Measurements from ENCODE around the gene PIM3.

The PIM3 gene

DNA sequence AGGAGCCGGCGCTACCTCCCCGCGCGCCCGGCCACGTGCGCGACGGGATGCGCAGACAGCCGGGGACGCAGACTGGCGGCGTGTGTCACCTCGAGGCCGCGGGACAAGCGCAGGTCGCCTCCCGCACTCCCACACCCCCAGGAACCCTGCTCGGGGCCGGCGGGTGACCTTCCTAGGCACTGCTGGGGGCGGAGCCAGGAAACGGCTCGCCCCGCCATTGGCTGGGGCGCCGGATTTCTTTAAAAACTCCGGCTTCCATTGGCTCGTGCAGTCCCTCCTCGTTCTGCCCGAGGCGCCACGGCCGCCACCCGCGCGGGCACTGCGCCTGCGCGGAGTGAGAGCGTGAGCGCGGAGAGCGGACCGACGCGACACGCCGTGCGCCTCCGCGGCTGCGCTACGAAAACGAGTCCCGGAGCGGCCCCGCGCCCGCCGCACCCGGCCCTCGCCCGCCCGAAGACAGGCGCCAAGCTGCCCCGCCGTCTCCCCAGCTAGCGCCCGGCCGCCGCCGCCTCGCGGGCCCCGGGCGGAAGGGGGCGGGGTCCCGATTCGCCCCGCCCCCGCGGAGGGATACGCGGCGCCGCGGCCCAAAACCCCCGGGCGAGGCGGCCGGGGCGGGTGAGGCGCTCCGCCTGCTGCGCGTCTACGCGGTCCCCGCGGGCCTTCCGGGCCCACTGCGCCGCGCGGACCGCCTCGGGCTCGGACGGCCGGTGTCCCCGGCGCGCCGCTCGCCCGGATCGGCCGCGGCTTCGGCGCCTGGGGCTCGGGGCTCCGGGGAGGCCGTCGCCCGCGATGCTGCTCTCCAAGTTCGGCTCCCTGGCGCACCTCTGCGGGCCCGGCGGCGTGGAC lies at the start of gene PIM3:
PIM3 (plus strand) TSS at position 614 of the 846 bp plus-strand sequence; CDS start at position 790, 176 bp downstream.
- H3K4me3 ChIP-seq (ENCODE audit: low read depth, low read length): peak within 1 kb of the TSS; percentile 82
- DNase-seq (ENCODE audit: low read depth): peak; percentile 97
- TF ChIP-seq, protein P1, sequence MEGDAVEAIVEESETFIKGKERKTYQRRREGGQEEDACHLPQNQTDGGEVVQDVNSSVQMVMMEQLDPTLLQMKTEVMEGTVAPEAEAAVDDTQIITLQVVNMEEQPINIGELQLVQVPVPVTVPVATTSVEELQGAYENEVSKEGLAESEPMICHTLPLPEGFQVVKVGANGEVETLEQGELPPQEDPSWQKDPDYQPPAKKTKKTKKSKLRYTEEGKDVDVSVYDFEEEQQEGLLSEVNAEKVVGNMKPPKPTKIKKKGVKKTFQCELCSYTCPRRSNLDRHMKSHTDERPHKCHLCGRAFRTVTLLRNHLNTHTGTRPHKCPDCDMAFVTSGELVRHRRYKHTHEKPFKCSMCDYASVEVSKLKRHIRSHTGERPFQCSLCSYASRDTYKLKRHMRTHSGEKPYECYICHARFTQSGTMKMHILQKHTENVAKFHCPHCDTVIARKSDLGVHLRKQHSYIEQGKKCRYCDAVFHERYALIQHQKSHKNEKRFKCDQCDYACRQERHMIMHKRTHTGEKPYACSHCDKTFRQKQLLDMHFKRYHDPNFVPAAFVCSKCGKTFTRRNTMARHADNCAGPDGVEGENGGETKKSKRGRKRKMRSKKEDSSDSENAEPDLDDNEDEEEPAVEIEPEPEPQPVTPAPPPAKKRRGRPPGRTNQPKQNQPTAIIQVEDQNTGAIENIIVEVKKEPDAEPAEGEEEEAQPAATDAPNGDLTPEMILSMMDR (IDR thresholded peaks at IDR 0.05; ENCODE audit: low read depth, low read length): no peak
- TF ChIP-seq MYC (IDR thresholded peaks at IDR 0.05; ENCODE audit: low read depth, low read length) (peak; percentile 97), MAX (IDR thresholded peaks at IDR 0.05; ENCODE audit: low read depth, low read length) (peak; percentile 93), POLR2A (IDR thresholded peaks at IDR 0.05; ENCODE audit: extremely low read depth, insufficient read length) (peak; percentile 77)

DNA sequence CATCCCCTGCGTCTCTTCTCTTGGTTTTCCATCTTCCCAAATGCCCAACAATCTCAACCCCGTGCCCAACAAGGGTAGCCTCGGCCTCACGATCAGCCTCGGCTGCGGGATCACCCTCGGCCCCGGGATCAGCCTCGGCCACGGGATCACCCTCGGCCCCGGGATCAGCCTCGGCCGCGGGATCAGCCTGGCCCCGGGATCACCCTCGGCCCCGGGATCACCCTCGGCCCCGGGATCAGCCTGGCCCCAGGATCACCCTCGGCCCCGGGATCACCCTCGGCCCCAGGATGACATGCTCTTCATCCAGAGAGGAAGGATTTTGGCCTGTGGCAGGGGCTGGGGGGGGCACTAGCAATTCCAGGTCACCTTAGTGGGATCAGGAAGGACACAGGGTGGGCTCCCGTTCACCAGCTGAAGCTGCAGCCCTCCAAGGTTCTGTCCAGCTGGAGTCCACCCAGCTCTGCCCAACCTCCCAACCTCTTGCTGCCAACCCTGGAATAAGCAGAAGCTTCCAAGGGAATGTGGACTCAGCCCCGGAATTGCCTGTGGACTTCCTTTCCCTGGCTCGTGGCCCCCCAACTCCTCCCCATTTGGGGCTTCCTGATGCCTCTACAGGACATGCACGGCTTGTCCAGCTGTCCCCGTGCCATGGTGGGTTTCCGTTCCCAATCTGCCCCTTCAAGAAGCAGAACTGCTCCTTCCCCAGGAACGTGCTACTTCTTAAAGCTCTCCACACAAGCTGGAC lies 48.5 kb upstream of the PIM3 start:
- H3K4me3 ChIP-seq (ENCODE audit: low read depth, low read length): no peak overlapping the region
- no peak for TF ChIP-seq POLR2A (IDR thresholded peaks at IDR 0.05; ENCODE audit: extremely low read depth, insufficient read length)
- TF ChIP-seq MAX (IDR thresholded peaks at IDR 0.05; ENCODE audit: low read depth, low read length): no peak
- TF ChIP-seq, protein P1 (IDR thresholded peaks at IDR 0.05; ENCODE audit: low read depth, low read length): no peak
- no peak for TF ChIP-seq MYC (IDR thresholded peaks at IDR 0.05; ENCODE audit: low read depth, low read length)
- DNase-seq (ENCODE audit: low read depth): no peak

- no peak for DNase-seq (ENCODE audit: low read depth)
- TF ChIP-seq, protein P1 (IDR thresholded peaks at IDR 0.05; ENCODE audit: low read depth, low read length): no peak
- TF ChIP-seq MYC (IDR thresholded peaks at IDR 0.05; ENCODE audit: low read depth, low read length) (no peak), POLR2A (IDR thresholded peaks at IDR 0.05; ENCODE audit: extremely low read depth, insufficient read length) (no peak), MAX (IDR thresholded peaks at IDR 0.05; ENCODE audit: low read depth, low read length) (no peak)
- no peak overlapping the region for H3K4me3 ChIP-seq (ENCODE audit: low read depth, low read length)
Measured at GRCh38 chr22:49913026-49913425, 47.5 kb upstream of the PIM3 start.

GRCh38 chr22:49913446-49913845 lies 47.1 kb upstream of the PIM3 start:
- no peak for DNase-seq (ENCODE audit: low read depth)
- H3K4me3 ChIP-seq (ENCODE audit: low read depth, low read length): no peak overlapping the region
- TF ChIP-seq, protein P1 (IDR thresholded peaks at IDR 0.05; ENCODE audit: low read depth, low read length): no peak
- no peak for TF ChIP-seq MYC (IDR thresholded peaks at IDR 0.05; ENCODE audit: low read depth, low read length)
- TF ChIP-seq POLR2A (IDR thresholded peaks at IDR 0.05; ENCODE audit: extremely low read depth, insufficient read length): no peak
- TF ChIP-seq MAX (IDR thresholded peaks at IDR 0.05; ENCODE audit: low read depth, low read length): no peak

GRCh38 chr22:49914256-49914655 lies 46.3 kb upstream of the PIM3 start:
- no peak for DNase-seq (ENCODE audit: low read depth)
- no peak for TF ChIP-seq POLR2A (IDR thresholded peaks at IDR 0.05; ENCODE audit: extremely low read depth, insufficient read length)
- no peak for TF ChIP-seq MAX (IDR thresholded peaks at IDR 0.05; ENCODE audit: low read depth, low read length)
- no peak for TF ChIP-seq MYC (IDR thresholded peaks at IDR 0.05; ENCODE audit: low read depth, low read length)
- TF ChIP-seq, protein P1 (IDR thresholded peaks at IDR 0.05; ENCODE audit: low read depth, low read length): no peak
- no peak overlapping the region for H3K4me3 ChIP-seq (ENCODE audit: low read depth, low read length)

Measured in NB4 (cell line).